ENCODE data around the gene HMGCS2.

Gene HMGCS2

DNA sequence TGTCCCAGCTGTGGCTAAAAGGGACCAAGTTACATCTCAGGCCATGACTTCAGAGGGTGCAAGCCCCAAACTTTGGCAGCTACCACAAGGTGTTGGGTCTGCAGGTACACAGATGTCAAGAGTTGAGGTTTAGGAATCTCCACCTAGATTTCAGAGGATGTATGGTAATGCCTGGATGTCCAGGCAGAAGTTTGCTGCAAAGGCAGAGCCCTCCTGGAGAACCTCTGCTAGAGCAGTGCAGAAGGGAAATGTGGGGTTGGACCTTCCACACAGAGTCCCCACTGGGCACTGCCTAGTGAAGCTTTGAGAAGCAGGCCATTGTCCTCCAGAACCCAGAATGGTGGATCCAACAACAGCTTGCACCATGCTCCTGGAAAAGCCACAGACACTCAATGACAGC, 67.0 kb downstream of the HMGCS2 start:
- TF ChIP-seq FOXK2 (IDR thresholded peaks at IDR 0.05) = no peak
- TF ChIP-seq TARDBP (IDR thresholded peaks at IDR 0.05) = no peak
- TF ChIP-seq ELF4 (IDR thresholded peaks at IDR 0.05) = no peak
- TF ChIP-seq L3MBTL2 (conservative IDR thresholded peaks at IDR 0.05) = no peak
- TF ChIP-seq HDGF (IDR thresholded peaks at IDR 0.05; ENCODE audit: borderline replicate concordance) = no peak
- TF ChIP-seq BHLHE40 (IDR thresholded peaks at IDR 0.05; ENCODE audit: borderline replicate concordance) = no peak
- TF ChIP-seq CTBP1 (IDR thresholded peaks at IDR 0.05; ENCODE audit: borderline replicate concordance) = no peak
- TF ChIP-seq FOXA1 (IDR thresholded peaks at IDR 0.05) = no peak
- TF ChIP-seq ZNF384 (IDR thresholded peaks at IDR 0.05) = no peak
- TF ChIP-seq, protein P1, sequence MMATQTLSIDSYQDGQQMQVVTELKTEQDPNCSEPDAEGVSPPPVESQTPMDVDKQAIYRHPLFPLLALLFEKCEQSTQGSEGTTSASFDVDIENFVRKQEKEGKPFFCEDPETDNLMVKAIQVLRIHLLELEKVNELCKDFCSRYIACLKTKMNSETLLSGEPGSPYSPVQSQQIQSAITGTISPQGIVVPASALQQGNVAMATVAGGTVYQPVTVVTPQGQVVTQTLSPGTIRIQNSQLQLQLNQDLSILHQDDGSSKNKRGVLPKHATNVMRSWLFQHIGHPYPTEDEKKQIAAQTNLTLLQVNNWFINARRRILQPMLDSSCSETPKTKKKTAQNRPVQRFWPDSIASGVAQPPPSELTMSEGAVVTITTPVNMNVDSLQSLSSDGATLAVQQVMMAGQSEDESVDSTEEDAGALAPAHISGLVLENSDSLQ (IDR thresholded peaks at IDR 0.05) = no peak
- no peak for TF ChIP-seq SUZ12 (IDR thresholded peaks at IDR 0.05)
- TF ChIP-seq ARNT (IDR thresholded peaks at IDR 0.05) = no peak
- POLR2A ChIA-PET = no interaction called here
- CTCF ChIA-PET = no interaction called here
- DNase-seq (ENCODE audit: extremely low spot score) = no peak

DNA sequence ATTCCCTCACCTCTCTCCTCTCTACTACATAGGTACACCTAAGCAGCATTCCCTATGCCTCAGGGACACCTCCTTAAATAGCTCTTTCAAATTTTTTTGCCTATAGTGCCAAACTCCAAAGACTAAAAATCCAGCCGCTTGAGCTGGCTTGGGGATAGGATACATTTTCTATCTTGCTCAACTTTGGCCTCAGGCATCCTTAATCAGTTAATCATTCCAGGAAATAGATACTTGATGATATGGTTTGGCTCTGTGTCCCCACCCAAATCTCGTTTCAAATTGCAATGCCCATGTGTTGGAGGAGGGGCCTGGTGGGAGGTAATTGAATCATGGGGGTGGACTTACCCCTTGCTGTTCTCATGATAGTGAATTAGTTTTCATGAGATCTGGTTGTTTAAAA, 68.4 kb downstream of the HMGCS2 start:
- TF ChIP-seq TARDBP (IDR thresholded peaks at IDR 0.05) = no peak
- no peak for TF ChIP-seq LEF1 (IDR thresholded peaks at IDR 0.05; ENCODE audit: borderline replicate concordance)
- TF ChIP-seq SP1 (IDR thresholded peaks at IDR 0.05) = no peak
- no peak for TF ChIP-seq SUZ12 (IDR thresholded peaks at IDR 0.05)
- TF ChIP-seq CTBP1 (IDR thresholded peaks at IDR 0.05; ENCODE audit: borderline replicate concordance) = no peak
- TF ChIP-seq NFRKB (IDR thresholded peaks at IDR 0.05) = no peak
- TF ChIP-seq L3MBTL2 (conservative IDR thresholded peaks at IDR 0.05) = no peak
- DNase-seq (ENCODE audit: extremely low spot score) = no peak
- ChIA-PET POLR2A (interaction anchor here (0.7 kb wide), 1 partner anchor 11 kb away, joined by 3 read pairs; the partner anchor contains the start of gene PHGDH), CTCF (no interaction called here)
